Measurements from ENCODE around the gene TNFSF13.

The TNFSF13 gene

GRCh38 chr17:7553356-7553755, 5.2 kb upstream of the TNFSF13 start:
- DNase-seq = no peak

DNA sequence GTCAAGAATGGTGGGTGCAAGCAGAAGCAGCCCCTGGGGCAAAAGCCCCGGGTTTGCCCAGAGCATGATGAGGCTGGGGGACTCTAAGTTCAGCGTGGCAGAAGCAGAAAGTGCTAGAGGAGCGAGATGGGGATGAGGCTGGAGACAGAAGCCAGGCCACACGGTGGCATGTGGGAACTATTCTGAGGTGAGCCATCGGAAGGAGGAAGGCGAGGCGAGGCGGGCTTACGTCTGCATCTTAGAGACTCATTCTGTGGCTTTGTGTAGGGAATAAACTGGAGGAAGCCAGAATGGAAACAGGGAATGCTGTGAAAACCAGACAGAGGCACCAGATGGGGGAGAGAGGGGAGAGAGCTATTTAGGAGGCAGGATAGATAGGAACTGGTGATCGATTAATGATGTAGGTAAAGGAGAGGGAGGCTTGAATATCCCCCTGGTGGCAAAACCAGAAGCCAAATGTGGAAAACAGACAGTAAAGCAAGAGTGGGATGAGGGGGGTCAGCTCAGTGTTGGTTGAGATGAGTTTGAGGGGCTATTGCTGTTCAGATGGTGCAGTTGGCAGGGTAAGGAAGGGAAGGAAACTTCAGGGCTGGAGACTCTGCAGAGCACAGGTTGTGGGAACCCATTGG, 3.1 kb upstream of the TNFSF13 start:
- DNase-seq = no peak

DNA sequence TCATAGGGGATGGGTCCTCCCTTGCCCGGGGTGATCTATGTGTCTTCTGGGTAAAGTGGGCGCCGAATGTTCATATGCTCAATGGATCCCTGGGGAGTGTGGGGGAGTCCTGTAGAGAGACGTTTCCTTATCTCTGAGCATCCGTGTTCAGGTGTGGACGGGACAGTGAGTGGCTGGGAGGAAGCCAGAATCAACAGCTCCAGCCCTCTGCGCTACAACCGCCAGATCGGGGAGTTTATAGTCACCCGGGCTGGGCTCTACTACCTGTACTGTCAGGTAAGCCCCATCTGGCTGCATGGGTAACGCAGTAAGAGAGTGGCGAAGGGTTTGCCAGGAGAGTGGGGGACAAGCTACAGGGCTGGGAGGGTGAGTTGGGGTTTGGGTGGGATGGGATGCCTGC, 1.9 kb upstream of the TNFSF13 start:
- DNase-seq = no peak

GRCh38 chr17:7557147-7557764, 1.3 kb upstream of the TNFSF13 start:
- no peak for DNase-seq

DNA sequence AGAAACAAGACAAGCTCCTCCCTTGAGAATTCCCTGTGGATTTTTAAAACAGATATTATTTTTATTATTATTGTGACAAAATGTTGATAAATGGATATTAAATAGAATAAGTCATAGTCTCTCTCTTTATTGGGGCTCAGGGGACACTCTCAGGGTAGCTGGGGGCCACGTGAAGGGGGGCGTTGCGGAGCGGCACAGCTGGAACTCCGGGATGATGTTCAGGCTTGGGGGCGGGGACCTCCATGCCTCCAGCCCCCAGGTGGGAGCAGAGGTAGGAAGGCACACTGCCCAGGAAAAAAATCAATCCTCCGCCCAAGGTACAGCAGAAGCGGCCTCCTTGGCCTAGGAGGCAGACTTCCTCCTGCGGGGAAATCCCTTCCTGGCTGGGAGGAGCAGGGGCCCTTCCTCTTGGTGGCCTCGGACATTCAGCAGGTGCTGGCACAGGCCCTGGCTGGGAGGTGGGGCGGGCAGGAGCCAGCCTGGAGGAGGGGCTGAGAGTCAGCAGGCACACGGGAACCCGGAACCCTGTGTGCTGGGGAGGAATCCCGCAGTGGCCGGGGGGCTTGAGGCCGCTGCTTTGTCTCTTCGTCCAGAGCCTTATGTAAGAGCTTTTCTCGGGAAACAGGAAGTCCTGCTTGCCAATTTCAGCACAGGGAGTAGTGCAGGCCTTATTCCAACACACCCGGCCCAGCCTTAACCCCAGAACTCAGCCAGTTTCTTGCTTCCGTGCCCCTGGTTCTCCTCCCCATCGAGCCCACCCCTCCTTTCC, 591 bp upstream of the TNFSF13 start:
- peak; percentile 38 for DNase-seq

GRCh38 chr17:7559320-7560171, 996 bp downstream of the TNFSF13 start:
- DNase-seq = no peak

- DNase-seq = peak; percentile 81
These were observed 1.9 kb downstream of the TNFSF13 start for GRCh38 chr17:7560172-7561027.

- DNase-seq = peak; percentile 92
These were observed 2.6 kb downstream of the TNFSF13 start for GRCh38 chr17:7561028-7561575.

DNA sequence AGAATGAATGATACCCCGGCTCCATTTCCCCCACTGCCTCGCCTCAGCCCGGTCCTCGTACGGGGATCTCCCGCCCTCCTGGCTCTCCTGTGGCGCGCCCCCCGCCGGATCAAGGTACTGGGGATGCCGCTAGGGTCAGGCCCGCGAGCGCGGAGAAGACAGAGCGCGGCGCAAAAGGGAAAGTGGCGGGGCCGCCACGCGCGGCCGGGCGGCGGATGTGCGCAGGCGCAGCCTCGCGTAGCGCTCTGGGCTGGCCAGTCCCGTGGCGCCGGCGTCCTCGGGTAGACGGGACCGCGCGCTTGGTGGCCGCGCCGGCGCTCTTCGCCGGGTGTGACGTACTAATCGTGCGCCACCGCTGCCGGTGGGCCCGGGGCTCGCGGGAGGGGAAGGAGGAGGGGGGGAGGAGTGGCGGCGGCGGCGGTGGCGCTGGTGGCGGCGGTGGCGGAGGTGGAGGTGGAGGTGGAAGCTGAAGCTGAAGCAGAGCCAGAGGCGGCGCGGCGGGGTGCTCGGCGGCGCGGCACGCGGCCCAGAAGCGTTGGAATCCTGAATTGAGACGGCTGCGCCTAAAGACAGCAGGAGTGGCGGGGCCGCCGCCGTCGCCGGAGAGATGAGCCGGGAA, 3.1 kb downstream of the TNFSF13 start, which contains the start of gene SENP3:
Gene SENP3 (plus strand): TSS at position 331 of the 619 bp plus-strand sequence. CDS start 1,158 bp downstream, outside the sequence.
- DNase-seq = peak; percentile 92

DNA sequence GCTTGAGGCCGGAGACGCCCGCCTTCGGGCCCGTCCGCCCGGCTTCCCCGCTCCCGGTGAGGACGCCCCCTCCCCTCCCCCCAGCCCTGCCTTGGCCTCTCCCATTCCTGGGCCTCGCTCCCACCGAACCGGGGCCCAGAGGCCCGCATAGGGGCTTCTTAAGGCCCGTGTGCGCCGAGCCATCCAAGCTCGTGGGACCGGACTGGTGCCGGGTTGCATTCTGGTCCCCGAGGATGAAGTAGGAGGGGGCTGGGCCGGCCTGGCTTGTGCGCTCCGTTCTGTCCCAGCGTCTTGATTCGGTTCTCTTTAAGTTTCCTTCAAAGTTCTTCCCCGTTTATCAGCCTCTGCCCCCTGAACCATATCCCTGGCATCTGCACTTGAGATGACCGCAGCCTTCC, 3.7 kb downstream of the TNFSF13 start:
- DNase-seq = peak; percentile 37

DNA sequence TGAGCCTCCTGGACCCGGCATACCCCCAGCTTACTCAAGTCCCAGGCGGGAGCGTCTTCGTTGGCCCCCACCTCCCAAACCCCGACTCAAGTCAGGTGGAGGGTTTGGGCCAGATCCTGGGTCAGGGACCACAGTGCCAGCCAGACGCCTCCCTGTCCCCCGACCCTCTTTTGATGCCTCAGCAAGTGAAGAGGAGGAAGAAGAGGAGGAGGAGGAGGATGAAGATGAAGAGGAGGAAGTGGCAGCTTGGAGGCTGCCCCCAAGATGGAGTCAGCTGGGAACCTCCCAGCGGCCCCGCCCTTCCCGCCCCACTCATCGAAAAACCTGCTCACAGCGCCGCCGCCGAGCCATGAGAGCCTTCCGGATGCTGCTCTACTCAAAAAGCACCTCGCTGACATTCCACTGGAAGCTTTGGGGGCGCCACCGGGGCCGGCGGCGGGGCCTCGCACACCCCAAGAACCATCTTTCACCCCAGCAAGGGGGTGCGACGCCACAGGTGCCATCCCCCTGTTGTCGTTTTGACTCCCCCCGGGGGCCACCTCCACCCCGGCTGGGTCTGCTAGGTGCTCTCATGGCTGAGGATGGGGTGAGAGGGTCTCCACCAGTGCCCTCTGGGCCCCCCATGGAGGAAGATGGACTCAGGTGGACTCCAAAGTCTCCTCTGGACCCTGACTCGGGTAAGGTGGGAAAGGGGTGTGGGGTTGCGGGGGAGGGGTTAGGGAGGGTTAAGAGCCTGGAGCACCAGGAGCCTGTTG, 4.7 kb downstream of the TNFSF13 start:
- peak; percentile 0 for DNase-seq

GRCh38 chr17:7569571-7569970, 11.0 kb downstream of the TNFSF13 start:
- DNase-seq = no peak

DNA sequence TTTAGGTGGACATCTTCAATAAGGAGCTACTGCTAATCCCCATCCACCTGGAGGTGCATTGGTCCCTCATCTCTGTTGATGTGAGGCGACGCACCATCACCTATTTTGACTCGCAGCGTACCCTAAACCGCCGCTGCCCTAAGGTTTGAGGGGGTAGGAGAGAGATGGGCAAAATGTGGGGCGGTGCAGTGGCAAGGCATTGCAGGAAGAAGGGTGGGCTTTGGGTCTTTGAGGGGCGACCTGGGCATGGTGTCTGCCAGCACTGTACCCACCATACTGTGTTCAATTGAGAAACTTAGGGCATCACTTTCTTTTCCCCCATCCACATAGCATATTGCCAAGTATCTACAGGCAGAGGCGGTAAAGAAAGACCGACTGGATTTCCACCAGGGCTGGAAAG, 11.8 kb downstream of the TNFSF13 start:
- no peak for DNase-seq

GRCh38 chr17:7572338-7572587, 13.7 kb downstream of the TNFSF13 start:
- no peak for DNase-seq

DNA sequence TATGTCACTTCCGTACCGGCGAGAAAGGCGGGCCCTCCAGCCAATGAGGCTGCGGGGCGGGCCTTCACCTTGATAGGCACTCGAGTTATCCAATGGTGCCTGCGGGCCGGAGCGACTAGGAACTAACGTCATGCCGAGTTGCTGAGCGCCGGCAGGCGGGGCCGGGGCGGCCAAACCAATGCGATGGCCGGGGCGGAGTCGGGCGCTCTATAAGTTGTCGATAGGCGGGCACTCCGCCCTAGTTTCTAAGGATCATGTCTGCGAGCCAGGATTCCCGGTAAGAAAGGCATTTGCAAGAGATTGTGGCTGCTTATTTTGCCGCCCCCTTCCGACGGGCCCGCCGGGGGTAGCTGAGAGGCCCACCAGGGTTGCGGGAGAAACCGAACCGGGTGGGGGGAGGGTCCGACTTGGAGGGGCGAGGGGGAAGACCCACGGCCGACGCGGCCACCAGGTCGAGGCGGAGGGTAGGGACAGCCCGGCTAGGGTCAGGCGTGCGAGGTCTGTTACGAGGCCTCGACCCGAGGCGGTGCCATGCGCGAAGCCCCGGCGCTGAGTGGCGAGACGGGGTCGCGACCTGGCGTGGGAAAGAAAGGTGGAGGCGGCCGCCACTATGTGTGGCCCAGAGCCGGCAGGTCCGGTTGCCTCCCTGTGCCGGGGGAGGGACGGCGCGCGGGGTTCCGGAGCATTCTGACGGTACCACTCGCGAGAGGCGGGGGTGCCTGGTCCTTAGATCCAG, 14.2 kb downstream of the TNFSF13 start:
- DNase-seq = peak; percentile 100

DNA sequence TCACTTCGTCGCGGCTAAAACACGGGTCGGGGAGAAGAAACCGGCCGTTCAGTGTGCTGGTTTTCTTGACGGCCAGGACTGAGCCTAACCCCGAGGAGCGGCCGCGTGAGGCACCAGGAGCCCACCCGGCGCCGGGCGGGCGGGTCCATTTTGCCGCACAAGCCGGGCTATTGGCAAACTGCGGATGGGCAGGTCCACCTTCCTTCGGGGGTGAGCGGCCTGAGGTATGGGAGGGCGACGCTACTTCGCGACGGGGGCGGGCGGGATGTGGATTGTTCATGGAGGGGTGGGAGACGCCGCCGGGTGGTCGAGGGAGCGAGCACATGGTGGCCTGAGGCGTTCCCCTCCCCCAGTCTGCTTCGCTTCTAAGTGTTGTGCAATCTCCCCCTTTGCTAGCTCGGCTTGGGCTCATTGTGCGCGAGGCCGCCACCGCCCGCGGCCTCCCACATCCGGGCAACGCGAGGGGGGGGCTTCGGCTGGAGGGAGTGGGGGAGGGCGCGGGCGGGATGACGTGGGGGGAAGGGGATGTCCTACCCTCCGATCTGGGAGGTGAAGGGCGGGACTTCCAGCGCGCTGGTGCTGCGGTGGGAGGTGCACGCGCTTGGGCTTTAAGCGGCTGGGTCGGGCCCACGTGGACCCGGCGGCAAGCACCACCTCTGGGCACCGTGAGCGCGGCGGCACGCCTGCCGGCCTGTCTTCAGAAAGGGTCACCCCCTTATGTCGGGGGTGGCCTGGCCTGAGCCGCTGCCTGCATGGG, 15.0 kb downstream of the TNFSF13 start:
- DNase-seq = peak; percentile 92

GRCh38 chr17:7574176-7574953, 15.8 kb downstream of the TNFSF13 start:
- DNase-seq = no peak

DNA sequence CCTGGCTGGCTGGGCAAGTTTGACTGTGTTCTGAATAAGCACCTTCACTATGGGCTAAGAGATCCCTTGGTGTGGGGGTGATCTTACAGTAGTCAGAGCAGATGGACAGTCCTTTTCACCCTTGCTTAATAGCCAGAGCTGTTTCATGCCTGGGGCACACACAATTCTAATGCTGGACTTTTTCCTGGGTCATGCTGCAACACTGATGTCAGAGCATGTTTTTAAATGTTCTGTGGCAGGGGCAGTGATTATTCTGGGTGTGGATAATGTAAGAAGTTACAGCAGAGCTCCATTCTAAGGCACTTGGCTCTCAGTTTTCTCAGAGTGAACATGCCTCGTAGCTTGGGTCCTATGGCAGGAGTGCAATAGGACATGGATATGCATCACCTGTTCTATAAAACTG, 16.9 kb downstream of the TNFSF13 start:
- DNase-seq = no peak
